ENCODE measurements around the gene FRMD6.

DNA sequence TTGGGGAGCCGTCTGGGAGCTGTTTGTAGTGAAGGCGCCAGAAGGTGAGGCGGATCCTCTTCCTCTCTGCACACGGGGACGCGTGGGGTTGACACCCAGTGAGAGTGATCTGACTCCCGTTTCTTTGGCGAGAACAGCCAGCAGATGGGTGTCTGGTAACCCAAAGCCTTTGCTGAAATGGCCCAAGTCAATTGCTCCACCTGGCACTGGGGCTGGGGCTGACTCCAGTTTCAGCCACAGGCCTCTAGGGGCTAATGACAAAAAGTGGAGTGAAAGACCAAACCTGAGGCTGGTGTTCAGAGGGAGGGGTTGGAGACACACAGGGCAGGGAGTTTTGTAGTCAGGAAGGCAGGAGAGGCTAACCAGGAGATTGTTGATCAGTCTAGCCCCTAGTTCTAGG lies 87.0 kb downstream of the FRMD6 start:
- TF ChIP-seq, protein P1, sequence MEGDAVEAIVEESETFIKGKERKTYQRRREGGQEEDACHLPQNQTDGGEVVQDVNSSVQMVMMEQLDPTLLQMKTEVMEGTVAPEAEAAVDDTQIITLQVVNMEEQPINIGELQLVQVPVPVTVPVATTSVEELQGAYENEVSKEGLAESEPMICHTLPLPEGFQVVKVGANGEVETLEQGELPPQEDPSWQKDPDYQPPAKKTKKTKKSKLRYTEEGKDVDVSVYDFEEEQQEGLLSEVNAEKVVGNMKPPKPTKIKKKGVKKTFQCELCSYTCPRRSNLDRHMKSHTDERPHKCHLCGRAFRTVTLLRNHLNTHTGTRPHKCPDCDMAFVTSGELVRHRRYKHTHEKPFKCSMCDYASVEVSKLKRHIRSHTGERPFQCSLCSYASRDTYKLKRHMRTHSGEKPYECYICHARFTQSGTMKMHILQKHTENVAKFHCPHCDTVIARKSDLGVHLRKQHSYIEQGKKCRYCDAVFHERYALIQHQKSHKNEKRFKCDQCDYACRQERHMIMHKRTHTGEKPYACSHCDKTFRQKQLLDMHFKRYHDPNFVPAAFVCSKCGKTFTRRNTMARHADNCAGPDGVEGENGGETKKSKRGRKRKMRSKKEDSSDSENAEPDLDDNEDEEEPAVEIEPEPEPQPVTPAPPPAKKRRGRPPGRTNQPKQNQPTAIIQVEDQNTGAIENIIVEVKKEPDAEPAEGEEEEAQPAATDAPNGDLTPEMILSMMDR (IDR thresholded peaks at IDR 0.05; ENCODE audit: low read depth, low read length, poor library complexity, severe bottlenecking): no peak
- TF ChIP-seq EZH2phosphoT487 (IDR thresholded peaks at IDR 0.05; ENCODE audit: borderline replicate concordance, low read length): no peak

Measured in DOHH2 (cell line).